ENCODE measurements around the gene EEF2K. TPM values are rescaled to one million over a fixed set of nuclear protein-coding genes. Genes with fewer than 3 reads are reported as not detected.

Gene EEF2K
- total RNA-seq, 2 donors from 2014 or later = 22.5 to 29.0 TPM

- ATAC-seq (replicated peaks) = no peak
- Mint-ChIP-seq H3K4me3 (no peak overlapping the region), H3K4me1 (peaks cover 4% of the 10 kb centered on the region), H3K36me3 (ENCODE audit: low read depth) (peaks cover 64% of the 10 kb centered on the region), H3K27me3 (no peaks in the 10 kb centered on the region), H3K9me3 (no peaks in the 10 kb centered on the region), H3K27ac (no peak overlapping the region)
Observed at GRCh38 chr16:22270525-22270924, 64.4 kb downstream of the EEF2K start.

- Mint-ChIP-seq H3K27me3 (no peaks in the 10 kb centered on the region), H3K4me1 (peaks cover 4% of the 10 kb centered on the region), H3K27ac (no peak overlapping the region), H3K4me3 (no peak overlapping the region), H3K36me3 (ENCODE audit: low read depth) (peaks cover 64% of the 10 kb centered on the region), H3K9me3 (no peaks in the 10 kb centered on the region)
- no peak for ATAC-seq (replicated peaks)
Observed at GRCh38 chr16:22272870-22273650, 67.0 kb downstream of the EEF2K start.

GRCh38 chr16:22274916-22275315 lies 68.8 kb downstream of the EEF2K start:
- H3K4me3 Mint-ChIP-seq = no peak overlapping the region
- H3K27me3 Mint-ChIP-seq = no peaks in the 10 kb centered on the region
- peaks cover 57% of the 10 kb centered on the region for H3K36me3 Mint-ChIP-seq (ENCODE audit: low read depth)
- peaks cover 4% of the 10 kb centered on the region for H3K4me1 Mint-ChIP-seq
- no peak overlapping the region for H3K27ac Mint-ChIP-seq
- ATAC-seq (replicated peaks) = no peak
- H3K9me3 Mint-ChIP-seq = no peaks in the 10 kb centered on the region

GRCh38 chr16:22278441-22279230 lies 72.6 kb downstream of the EEF2K start:
- Mint-ChIP-seq H3K36me3 (ENCODE audit: low read depth) (peaks cover 64% of the 10 kb centered on the region), H3K4me3 (no peak overlapping the region), H3K9me3 (no peaks in the 10 kb centered on the region), H3K4me1 (no peaks in the 10 kb centered on the region), H3K27me3 (no peaks in the 10 kb centered on the region), H3K27ac (no peak overlapping the region)
- ATAC-seq (replicated peaks) = no peak

- no peaks in the 10 kb centered on the region for H3K27me3 Mint-ChIP-seq
- no peak for ATAC-seq (replicated peaks)
- no peak overlapping the region for H3K27ac Mint-ChIP-seq
- H3K4me1 Mint-ChIP-seq = no peaks in the 10 kb centered on the region
- no peak overlapping the region for H3K4me3 Mint-ChIP-seq
- peaks cover 69% of the 10 kb centered on the region for H3K36me3 Mint-ChIP-seq (ENCODE audit: low read depth)
- H3K9me3 Mint-ChIP-seq = no peaks in the 10 kb centered on the region
Observed at GRCh38 chr16:22282254-22282892, 76.3 kb downstream of the EEF2K start.

- H3K36me3 Mint-ChIP-seq (ENCODE audit: low read depth) = peaks cover 54% of the 10 kb centered on the region
- H3K27ac Mint-ChIP-seq = no peak overlapping the region
- no peak for ATAC-seq (replicated peaks)
- H3K4me1 Mint-ChIP-seq = no peaks in the 10 kb centered on the region
- no peaks in the 10 kb centered on the region for H3K27me3 Mint-ChIP-seq
- H3K4me3 Mint-ChIP-seq = no peak overlapping the region
- H3K9me3 Mint-ChIP-seq = no peaks in the 10 kb centered on the region
Observed at GRCh38 chr16:22284637-22285036, 78.6 kb downstream of the EEF2K start.

GRCh38 chr16:22285080-22285479 lies 79.0 kb downstream of the EEF2K start:
- Mint-ChIP-seq H3K9me3 (no peaks in the 10 kb centered on the region), H3K27ac (no peak overlapping the region), H3K4me3 (no peak overlapping the region), H3K36me3 (ENCODE audit: low read depth) (peaks cover 51% of the 10 kb centered on the region), H3K4me1 (no peaks in the 10 kb centered on the region), H3K27me3 (no peaks in the 10 kb centered on the region)
- ATAC-seq (replicated peaks) = no peak

GRCh38 chr16:22291020-22291419 lies 84.9 kb downstream of the EEF2K start:
- Mint-ChIP-seq H3K27me3 (no peaks in the 10 kb centered on the region), H3K9me3 (no peaks in the 10 kb centered on the region), H3K4me1 (peaks cover under 1% of the 10 kb centered on the region), H3K4me3 (no peak overlapping the region), H3K27ac (no peak overlapping the region), H3K36me3 (ENCODE audit: low read depth) (no peaks in the 10 kb centered on the region)
- ATAC-seq (replicated peaks) = no peak

GRCh38 chr16:22291860-22292318 lies 85.8 kb downstream of the EEF2K start:
- no peak for ATAC-seq (replicated peaks)
- H3K9me3 Mint-ChIP-seq = no peaks in the 10 kb centered on the region
- no peak overlapping the region for H3K4me3 Mint-ChIP-seq
- no peak overlapping the region for H3K27ac Mint-ChIP-seq
- H3K36me3 Mint-ChIP-seq (ENCODE audit: low read depth) = peaks cover 3% of the 10 kb centered on the region
- H3K4me1 Mint-ChIP-seq = peaks cover 6% of the 10 kb centered on the region
- no peaks in the 10 kb centered on the region for H3K27me3 Mint-ChIP-seq

- no peak for ATAC-seq (replicated peaks)
- H3K9me3 Mint-ChIP-seq = no peaks in the 10 kb centered on the region
- no peak overlapping the region for H3K4me3 Mint-ChIP-seq
- H3K27ac Mint-ChIP-seq = no peak overlapping the region
- H3K36me3 Mint-ChIP-seq (ENCODE audit: low read depth) = peaks cover 8% of the 10 kb centered on the region
- peaks cover 9% of the 10 kb centered on the region for H3K4me1 Mint-ChIP-seq
- H3K27me3 Mint-ChIP-seq = no peaks in the 10 kb centered on the region
Observed at GRCh38 chr16:22292320-22292719, 86.2 kb downstream of the EEF2K start.

- Mint-ChIP-seq H3K4me1 (peaks cover 15% of the 10 kb centered on the region), H3K9me3 (no peaks in the 10 kb centered on the region), H3K27ac (no peak overlapping the region), H3K36me3 (ENCODE audit: low read depth) (peaks cover 19% of the 10 kb centered on the region), H3K4me3 (no peak overlapping the region), H3K27me3 (no peaks in the 10 kb centered on the region)
- no peak for ATAC-seq (replicated peaks)
Observed at GRCh38 chr16:22293137-22294106, 87.3 kb downstream of the EEF2K start.

GRCh38 chr16:22296225-22297113 lies 90.4 kb downstream of the EEF2K start:
- Mint-ChIP-seq H3K9me3 (no peaks in the 10 kb centered on the region), H3K4me3 (peak overlapping the region; percentile 91), H3K27me3 (no peaks in the 10 kb centered on the region), H3K36me3 (ENCODE audit: low read depth) (peaks cover 49% of the 10 kb centered on the region), H3K27ac (peak overlapping the region; percentile 100), H3K4me1 (peaks cover 35% of the 10 kb centered on the region)
- ATAC-seq (replicated peaks) = no peak
